HEK293 (cell line): ENCODE data around the gene ARSB.

ENCODE experiments used
- CTCF ChIA-PET: fragments of 350-600 bp; formaldehyde crosslinking; extraction: SDS; loops from one replicate; lab custom pipeline; 2021; ENCODE audit warnings: antibody characterized with exemption; lab: Yijun Ruan, JAX
- POLR2A ChIA-PET: fragments of 300-600 bp; formaldehyde crosslinking; extraction: SDS; loops from one replicate; lab custom pipeline; 2020; ENCODE audit warnings: antibody characterized with exemption, inconsistent platforms; lab: Yijun Ruan, JAX
- H3K27ac ChIP-seq: fragments of 200-500 bp; sonication (Bioruptor generic); 2 replicates; pipeline ENCODE4 v1.5.1; 2014; ENCODE audit warnings: low read depth, low read length, control low read depth, inconsistent platforms; ENCODE audit errors: extremely low read depth
- H3K36me3 ChIP-seq, 2 experiments: fragments of 200-500 bp in 1 of 2; sonication (Bioruptor generic) in 1 of 2; 1 replicate in 1 of 2; 2 replicates in 1 of 2; pipeline ENCODE4 v1.5.1; 2014 to 2017; ENCODE audit warnings: inconsistent platforms in 2 of 2, low read length in 2 of 2; ENCODE audit not compliant: control insufficient read depth in 2 of 2, insufficient read depth in 1 of 2
- H3K4me1 ChIP-seq: fragments of 200-500 bp; sonication (Bioruptor generic); 2 replicates; pipeline ENCODE4 v1.5.1; 2014; ENCODE audit warnings: mild to moderate bottlenecking, low read length, inconsistent platforms; ENCODE audit not compliant: control insufficient read depth, insufficient read depth
- H3K4me3 ChIP-seq: 2 replicates; pipeline ENCODE4 v1.5.1; 2011; ENCODE audit warnings: low read depth, mild to moderate bottlenecking, control low read depth, low read length, moderate library complexity
- H3K9me3 ChIP-seq: fragments of 200-500 bp; sonication (Bioruptor generic); 2 replicates; pipeline ENCODE4 v1.5.1; 2014; ENCODE audit warnings: low read depth, low read length, inconsistent platforms; ENCODE audit not compliant: control insufficient read depth, insufficient read depth
- ATF2 ChIP-seq: fragments of 450-650 bp; formaldehyde crosslinking; IDR thresholded peaks from 2 replicates; pipeline ENCODE4 v1.5.1; 2016; ENCODE audit warnings: missing biosample characterization, missing genetic modification characterization, low read depth
- GFI1B ChIP-seq: fragments of 450-650 bp; formaldehyde crosslinking; IDR thresholded peaks from 2 replicates; pipeline ENCODE4 v1.5.1; 2016; ENCODE audit warnings: missing biosample characterization, missing genetic modification characterization
- SCRT2 ChIP-seq: fragments of 450-650 bp; formaldehyde crosslinking; IDR thresholded peaks from 2 replicates; pipeline ENCODE4 v1.5.1; 2016; ENCODE audit warnings: missing biosample characterization, missing genetic modification characterization
- SP7 ChIP-seq: fragments of 450-650 bp; formaldehyde crosslinking; IDR thresholded peaks from 2 replicates; pipeline ENCODE4 v1.5.1; 2016; ENCODE audit warnings: missing biosample characterization, missing genetic modification characterization
- TRIM28 ChIP-seq: IDR thresholded peaks from 2 replicates; pipeline ENCODE4 v1.6.1; 2011; ENCODE audit warnings: low read length, control low read depth, borderline replicate concordance
- YY2 ChIP-seq: fragments of 450-650 bp; formaldehyde crosslinking; IDR thresholded peaks from 2 replicates; pipeline ENCODE4 v1.5.1; 2016; ENCODE audit warnings: missing biosample characterization, missing genetic modification characterization
- ZBTB7A ChIP-seq: fragments of 450-650 bp; formaldehyde crosslinking; IDR thresholded peaks from 2 replicates; pipeline ENCODE4 v1.5.1; 2016; ENCODE audit warnings: low read depth, missing biosample characterization, missing genetic modification characterization
- ZFP69B ChIP-seq: fragments of 450-650 bp; formaldehyde crosslinking; IDR thresholded peaks from 2 replicates; pipeline ENCODE4 v1.5.1; 2016; ENCODE audit warnings: missing biosample characterization, missing genetic modification characterization
- ZNF140 ChIP-seq: fragments of 450-650 bp; formaldehyde crosslinking; IDR thresholded peaks from 2 replicates; pipeline ENCODE4 v1.5.1; 2016; ENCODE audit warnings: missing biosample characterization, missing genetic modification characterization
- ZNF155 ChIP-seq: fragments of 450-650 bp; formaldehyde crosslinking; IDR thresholded peaks from 2 replicates; pipeline ENCODE4 v1.5.1; 2016; ENCODE audit warnings: missing biosample characterization, missing genetic modification characterization
- ZNF157 ChIP-seq: fragments of 450-650 bp; formaldehyde crosslinking; IDR thresholded peaks from 2 replicates; pipeline ENCODE4 v1.5.1; 2016; ENCODE audit warnings: missing biosample characterization, missing genetic modification characterization
- ZNF2 ChIP-seq: fragments of 450-650 bp; formaldehyde crosslinking; IDR thresholded peaks from 2 replicates; pipeline ENCODE4 v1.5.1; 2016; ENCODE audit warnings: missing biosample characterization, missing genetic modification characterization
- ZNF311 ChIP-seq: fragments of 450-650 bp; formaldehyde crosslinking; IDR thresholded peaks from 2 replicates; pipeline ENCODE4 v1.5.1; 2017; ENCODE audit warnings: missing biosample characterization, missing genetic modification characterization, borderline replicate concordance
- ZNF354C ChIP-seq: fragments of 450-650 bp; formaldehyde crosslinking; IDR thresholded peaks from 2 replicates; pipeline ENCODE4 v1.5.1; 2016; ENCODE audit warnings: missing biosample characterization, missing genetic modification characterization, low read depth, borderline replicate concordance
- ZNF37A ChIP-seq: fragments of 450-650 bp; IDR thresholded peaks from 2 replicates; pipeline ENCODE4 v1.5.1; 2018; ENCODE audit warnings: missing biosample characterization, missing genetic modification characterization
- ZNF394 ChIP-seq: fragments of 450-650 bp; formaldehyde crosslinking; IDR thresholded peaks from 2 replicates; pipeline ENCODE4 v1.5.1; 2016; ENCODE audit warnings: missing biosample characterization, missing genetic modification characterization, mild to moderate bottlenecking, moderate library complexity, borderline replicate concordance
- ZNF426 ChIP-seq: fragments of 450-650 bp; formaldehyde crosslinking; IDR thresholded peaks from 2 replicates; pipeline ENCODE4 v1.5.1; 2017; ENCODE audit warnings: missing biosample characterization, missing genetic modification characterization, mild to moderate bottlenecking, inconsistent platforms, moderate library complexity
- ZNF558 ChIP-seq: fragments of 450-650 bp; formaldehyde crosslinking; IDR thresholded peaks from 2 replicates; pipeline ENCODE4 v1.5.1; 2016; ENCODE audit warnings: missing biosample characterization, missing genetic modification characterization
- ZNF621 ChIP-seq: fragments of 450-650 bp; formaldehyde crosslinking; IDR thresholded peaks from 2 replicates; pipeline ENCODE4 v1.5.1; 2017; ENCODE audit warnings: missing biosample characterization, missing genetic modification characterization
- ZNF660 ChIP-seq: fragments of 450-650 bp; IDR thresholded peaks from 2 replicates; pipeline ENCODE4 v1.5.1; 2018; ENCODE audit warnings: missing biosample characterization, mild to moderate bottlenecking, missing genetic modification characterization
- ZNF701 ChIP-seq: fragments of 450-650 bp; formaldehyde crosslinking; IDR thresholded peaks from 2 replicates; pipeline ENCODE4 v1.5.1; 2016; ENCODE audit warnings: missing biosample characterization, missing genetic modification characterization
- ZNF768 ChIP-seq: fragments of 450-650 bp; formaldehyde crosslinking; IDR thresholded peaks from 2 replicates; pipeline ENCODE4 v1.5.1; 2018; ENCODE audit warnings: missing biosample characterization, mild to moderate bottlenecking, missing genetic modification characterization
- ZNF837 ChIP-seq: fragments of 450-650 bp; formaldehyde crosslinking; IDR thresholded peaks from 2 replicates; pipeline ENCODE4 v1.5.1; 2016; ENCODE audit warnings: missing biosample characterization, missing genetic modification characterization
- ZSCAN16 ChIP-seq: fragments of 450-650 bp; formaldehyde crosslinking; IDR thresholded peaks from 2 replicates; pipeline ENCODE4 v1.5.1; 2016; ENCODE audit warnings: missing biosample characterization, missing genetic modification characterization

ARSB gene

GRCh38 chr5:79001471-79001870 lies 16.4 kb upstream of the ARSB start:
- no peak overlapping the region for H3K27ac ChIP-seq
- H3K36me3 ChIP-seq = no peaks in the 10 kb centered on the region
- H3K9me3 ChIP-seq = no peaks in the 10 kb centered on the region
- H3K4me3 ChIP-seq = no peak overlapping the region
- H3K4me1 ChIP-seq = peaks cover 3% of the 10 kb centered on the region; the same call in 1 of the 2 replicates
- ChIA-PET POLR2A (no interaction called here), CTCF (interaction anchor here (1.3 to 1.6 kb wide), 2 partner anchors 19 to 464 kb away, joined by 3 read pairs; no protein-coding TSS in a partner anchor)
- no peak for TF ChIP-seq ZNF2 (tag by site-specific recombination)
- TF ChIP-seq YY2 (tag by site-specific recombination) = no peak
- no peak for TF ChIP-seq ZSCAN16 (tag by site-specific recombination)
- TF ChIP-seq ZNF354C (tag by site-specific recombination) = no peak
- no peak for TF ChIP-seq SCRT2 (tag by site-specific recombination)
- no peak for TF ChIP-seq GFI1B (tag by site-specific recombination)
- TF ChIP-seq ZNF558 (tag by site-specific recombination) = no peak
- no peak for TF ChIP-seq ZNF157 (tag by site-specific recombination)
- no peak for TF ChIP-seq ZNF768 (tag by site-specific recombination)
- no peak for TF ChIP-seq ZNF660 (tag by site-specific recombination)
- TF ChIP-seq ZNF394 = no peak
- TF ChIP-seq ZNF837 (tag by site-specific recombination) = no peak
- TF ChIP-seq ZNF311 (tag by site-specific recombination) = no peak
- TF ChIP-seq ZBTB7A (tag by site-specific recombination) = no peak
- no peak for TF ChIP-seq ATF2 (tag by site-specific recombination)

- Histone ChIP-seq H3K27ac (no peak overlapping the region), H3K4me1 (peaks cover 3% of the 10 kb centered on the region; the same call in 1 of the 2 replicates), H3K9me3 (no peaks in the 10 kb centered on the region), H3K4me3 (no peak overlapping the region), H3K36me3 (no peaks in the 10 kb centered on the region)
- CTCF ChIA-PET = interaction anchor here (0.7 kb wide), 1 partner anchor 28 kb away, joined by 3 read pairs; no protein-coding TSS in a partner anchor
- POLR2A ChIA-PET = no interaction called here
- no peak for TF ChIP-seq ZNF37A
- no peak for TF ChIP-seq TRIM28
These were observed 12.0 kb upstream of the ARSB start for GRCh38 chr5:78997090-78997489.

GRCh38 chr5:78995521-78996007 lies 10.5 kb upstream of the ARSB start:
- CTCF ChIA-PET = interaction anchor here (0.6 to 1.0 kb wide), 3 partner anchors 29 to 138 kb away, joined by 3 to 4 read pairs (median 4); no protein-coding TSS in a partner anchor
- Histone ChIP-seq H3K36me3 (no peaks in the 10 kb centered on the region), H3K4me1 (no peaks in the 10 kb centered on the region), H3K9me3 (no peaks in the 10 kb centered on the region), H3K27ac (no peak overlapping the region), H3K4me3 (no peak overlapping the region)
- TF ChIP-seq SP7 (no peak), ZNF701 (no peak), ZBTB7A (tag by site-specific recombination) (no peak), ZNF155 (no peak), ZFP69B (tag by site-specific recombination) (no peak), ZNF426 (tag by site-specific recombination) (no peak), ZNF621 (tag by site-specific recombination) (no peak), ZNF140 (tag by site-specific recombination) (no peak), ZNF354C (tag by site-specific recombination) (no peak)
- POLR2A ChIA-PET = no interaction called here
